ENCODE results near the gene ZC3H12D. TPM values are rescaled to one million over a fixed set of nuclear protein-coding genes. Genes with fewer than 3 reads are reported as not detected.

The ZC3H12D gene
- total and polyA plus RNA-seq, 2 of the 13 experiments (the other 11 are each of a cell fraction or from before 2014, with no cell fraction given), result 1.2 to 2.7 TPM

DNA sequence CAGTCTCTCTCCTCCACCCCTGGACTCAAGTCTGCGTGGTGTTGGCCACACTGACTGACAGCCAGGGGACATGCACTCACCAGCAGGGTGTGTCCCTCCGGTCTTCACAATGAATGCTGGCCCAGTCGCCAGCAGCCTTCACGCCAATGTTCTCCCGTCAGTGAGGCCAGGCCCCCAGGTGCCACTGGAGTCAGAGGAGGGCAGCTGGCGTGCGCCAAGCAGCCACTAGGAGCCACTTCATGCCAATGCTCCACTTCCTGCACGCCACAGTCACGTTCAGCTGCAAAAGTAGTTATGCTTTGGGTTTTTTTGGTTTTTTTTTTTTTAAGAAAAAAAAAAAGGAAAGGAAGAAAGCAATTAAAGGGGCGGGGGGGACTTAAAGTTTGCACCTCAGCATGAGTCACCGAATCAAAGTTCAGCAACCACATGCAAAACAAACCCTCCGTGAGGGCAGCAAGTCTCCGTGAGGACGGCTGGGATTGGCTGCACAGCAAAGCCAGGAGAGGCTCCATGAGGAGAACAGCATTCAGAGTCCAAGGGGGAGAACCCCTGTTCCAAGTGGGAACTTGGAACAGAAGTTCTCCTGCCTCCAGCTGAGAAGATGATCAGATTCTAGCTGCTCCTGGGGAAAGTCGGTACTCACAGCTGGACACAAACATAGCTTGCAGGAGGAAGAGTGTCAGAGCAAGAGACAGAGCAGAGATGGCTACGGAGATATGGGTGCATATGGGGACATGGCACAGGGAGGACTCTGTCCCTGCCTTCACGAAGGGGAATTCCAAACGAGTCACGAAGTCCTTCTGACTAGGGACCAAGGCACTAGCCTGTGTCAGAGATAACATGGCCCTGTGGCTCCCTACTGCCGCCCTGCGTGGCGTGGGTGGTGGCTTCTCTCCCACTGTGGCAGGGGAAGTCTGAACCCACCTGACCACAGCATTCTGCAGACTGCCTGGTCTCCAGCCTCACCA lies at the start of gene ZC3H12D (continued):
- no peak for TF ChIP-seq GLMP (CRISPR knock-in tag; IDR thresholded peaks at IDR 0.05; ENCODE audit: borderline replicate concordance)
- no peak for TF ChIP-seq ZNF616 (CRISPR knock-in tag; IDR thresholded peaks at IDR 0.05; ENCODE audit: low read depth)
- TF ChIP-seq ZNF598 (CRISPR knock-in tag; IDR thresholded peaks at IDR 0.05; ENCODE audit: borderline replicate concordance), result peak; percentile 79; the same call in 1 of the 2 replicates
- peak; percentile 29 for TF ChIP-seq ZNF333 (CRISPR knock-in tag; IDR thresholded peaks at IDR 0.05; ENCODE audit: borderline replicate concordance)
- TF ChIP-seq PITX1 (CRISPR knock-in tag; IDR thresholded peaks at IDR 0.05), result peak; percentile 72; the same call in 1 of the 2 replicates
- TF ChIP-seq ZNF792 (CRISPR knock-in tag; IDR thresholded peaks at IDR 0.05), result peak; percentile 16
- peak; percentile 26; the same call in 1 of the 2 replicates for TF ChIP-seq STAG1 (CRISPR knock-in tag; IDR thresholded peaks at IDR 0.05)
- TF ChIP-seq TFE3 (CRISPR knock-in tag; IDR thresholded peaks at IDR 0.05), result peak; percentile 62; the same call in 1 of the 2 replicates
- peak; percentile 51; the same call in 1 of the 2 replicates for TF ChIP-seq ZNF280B (CRISPR knock-in tag; IDR thresholded peaks at IDR 0.05; ENCODE audit: borderline replicate concordance)
- TF ChIP-seq JUND (CRISPR knock-in tag; IDR thresholded peaks at IDR 0.05), result peak; percentile 97
- TF ChIP-seq UBTF (CRISPR knock-in tag; IDR thresholded peaks at IDR 0.05), result peak; percentile 82
- peak; percentile 47; the same call in 1 of the 2 replicates for TF ChIP-seq ZNF788 (CRISPR knock-in tag; IDR thresholded peaks at IDR 0.05; ENCODE audit: borderline replicate concordance)
- TF ChIP-seq NAIF1 (CRISPR knock-in tag; IDR thresholded peaks at IDR 0.05; ENCODE audit: borderline replicate concordance), result no peak; the same call in 1 of the 2 replicates
- peak; percentile 62 to 72 for TF ChIP-seq HMGXB4 (CRISPR knock-in tag; IDR thresholded peaks at IDR 0.05; ENCODE audit: borderline replicate concordance in 1 of 2, low read depth in 1 of 2)
- TF ChIP-seq ETV6 (CRISPR knock-in tag; conservative IDR thresholded peaks at IDR 0.05), result peak; percentile 72
- peak; percentile 90 for TF ChIP-seq ZNF644 (CRISPR knock-in tag; IDR thresholded peaks at IDR 0.05; ENCODE audit: low read depth)
- TF ChIP-seq CCDC6 (CRISPR knock-in tag; IDR thresholded peaks at IDR 0.05), result peak; percentile 49; the same call in 1 of the 2 replicates
- TF ChIP-seq IRX3 (CRISPR knock-in tag; IDR thresholded peaks at IDR 0.05; ENCODE audit: borderline replicate concordance, low read depth), result peak; percentile 57; the same call in 1 of the 2 replicates
- TF ChIP-seq ATF1 (CRISPR knock-in tag; IDR thresholded peaks at IDR 0.05), result peak; percentile 12; the same call in 1 of the 2 replicates

Data from HepG2 (cell line).